ENCODE results near the gene GSTO1. TPM values are rescaled to one million over a fixed set of nuclear protein-coding genes. Genes with fewer than 3 reads are reported as not detected.
A peak's percentile ranks its signal among the peaks of the same experiment; 100 is the strongest.

Gene GSTO1
- total and polyA plus RNA-seq, 4 donors, result 137 to 349 (median 211) TPM

DNA sequence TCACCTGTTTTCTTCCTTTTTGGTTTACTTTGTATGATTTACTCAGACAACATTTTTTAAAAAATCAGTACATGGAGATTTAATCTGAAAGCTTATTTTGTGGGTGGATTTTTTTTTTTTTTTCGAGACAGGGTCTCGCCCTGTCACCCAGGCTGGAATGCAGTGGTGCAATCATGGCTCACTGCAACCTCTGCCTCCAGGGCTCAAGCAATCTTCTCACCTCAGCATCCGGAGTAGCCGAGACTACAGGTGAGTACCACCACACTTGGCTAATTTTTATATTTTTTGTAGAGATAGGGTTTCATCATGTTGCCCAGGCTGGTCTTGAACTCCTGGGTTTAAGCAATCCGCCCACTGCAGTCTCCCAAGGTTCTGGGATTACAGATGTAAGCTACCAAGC lies 2.5 kb downstream of the GSTO1 start:
- Histone ChIP-seq H3K36me3 (ENCODE audit: control insufficient read depth in 4 of 4, insufficient read depth in 3 of 4, low read depth in 1 of 4, low read length in 3 of 4) (peaks cover 2 to 29% (median 22%) of the 10 kb centered on the region in 4 donors), H3K9me3 (ENCODE audit: control insufficient read depth in 4 of 4, low read length in 3 of 4) (no peaks in the 10 kb centered on the region), H3K27me3 (ENCODE audit: control insufficient read depth in 4 of 4, insufficient read depth in 4 of 4, low read length in 3 of 4) (no peaks in the 10 kb centered on the region), H3K9ac (ENCODE audit: low read depth in 1 of 2, low read length in 2 of 2) (peak overlapping the region in 1 of 2 donors; percentile 62), H3K4me3 (ENCODE audit: low read depth in 1 of 3, low read length in 3 of 3) (peak overlapping the region; percentile 71 to 97 (median 80)), H3K27ac (ENCODE audit: low read depth in 1 of 2, low read length in 2 of 2) (peak overlapping the region; percentile 99 to 100), H3K4me1 (ENCODE audit: control insufficient read depth in 4 of 4, insufficient read depth in 4 of 4, low read length in 3 of 4) (peaks cover 6 to 83% (median 65%) of the 10 kb centered on the region in 4 donors)
- DNase-seq (ENCODE audit: low spot score), result no peak
- WGBS, result 45% methylated on average over 5 of the region's 5 CpGs
- TF ChIP-seq NR2F2 (IDR thresholded peaks at IDR 0.05), result no peak
- no peak for TF ChIP-seq TAF1 (conservative IDR thresholded peaks at IDR 0.05)
- TF ChIP-seq FOXA1 (IDR thresholded peaks at IDR 0.05), result no peak
- no peak for TF ChIP-seq MAX (IDR thresholded peaks at IDR 0.05)
- no peak for TF ChIP-seq HNF4G (IDR thresholded peaks at IDR 0.05)
- no peak for TF ChIP-seq RAD21 (IDR thresholded peaks at IDR 0.05)

DNA sequence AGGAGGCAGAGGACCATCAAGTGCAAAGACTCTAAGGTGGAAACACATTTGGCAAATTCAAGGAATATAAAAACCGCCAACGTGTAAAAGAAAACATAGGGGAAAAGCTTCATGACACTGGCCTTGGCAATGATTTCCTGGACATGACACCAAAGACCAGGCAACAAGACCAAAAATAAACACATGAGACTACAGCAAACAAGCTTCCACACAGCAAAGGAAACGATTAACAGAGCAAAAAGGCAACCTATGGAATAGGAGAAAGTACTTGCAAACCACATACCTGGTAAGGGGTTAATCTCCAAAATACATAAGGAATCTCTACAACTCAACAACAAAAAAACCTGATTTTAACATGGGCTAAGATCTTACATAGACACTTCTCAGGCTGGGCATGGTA lies 3.5 kb downstream of the GSTO1 start:
- Histone ChIP-seq H3K27me3 (ENCODE audit: control insufficient read depth in 4 of 4, insufficient read depth in 4 of 4, low read length in 3 of 4) (no peaks in the 10 kb centered on the region), H3K9ac (ENCODE audit: low read depth in 1 of 2, low read length in 2 of 2) (peak overlapping the region; percentile 1 to 60), H3K9me3 (ENCODE audit: control insufficient read depth in 4 of 4, low read length in 3 of 4) (no peaks in the 10 kb centered on the region), H3K27ac (ENCODE audit: low read depth in 1 of 2, low read length in 2 of 2) (peak overlapping the region; percentile 99 to 100), H3K4me1 (ENCODE audit: control insufficient read depth in 4 of 4, insufficient read depth in 4 of 4, low read length in 3 of 4) (peaks cover 7 to 83% (median 66%) of the 10 kb centered on the region in 4 donors), H3K4me3 (ENCODE audit: low read depth in 1 of 3, low read length in 3 of 3) (peak overlapping the region in 1 of 3 donors; percentile 8), H3K36me3 (ENCODE audit: control insufficient read depth in 4 of 4, insufficient read depth in 3 of 4, low read depth in 1 of 4, low read length in 3 of 4) (peaks cover 2 to 36% (median 29%) of the 10 kb centered on the region in 4 donors)
- WGBS, result 23% methylated on average over 3 of the region's 3 CpGs
- TF ChIP-seq GABPA (IDR thresholded peaks at IDR 0.05 in 1 of 2, conservative IDR thresholded peaks at IDR 0.05 in 1 of 2) (no peak), MAX (IDR thresholded peaks at IDR 0.05) (peak; percentile 65), ZBTB33 (IDR thresholded peaks at IDR 0.05) (no peak), FOXA2 (IDR thresholded peaks at IDR 0.05) (peak; percentile 34), FOXA1 (IDR thresholded peaks at IDR 0.05) (no peak), CTCF (IDR thresholded peaks at IDR 0.05; ENCODE audit: low read depth, low read length, missing input control) (no peak), TAF1 (conservative IDR thresholded peaks at IDR 0.05) (no peak), RXRA (IDR thresholded peaks at IDR 0.05) (peak in 1 of 2 donors; percentile 48), HNF4A (conservative IDR thresholded peaks at IDR 0.05) (peak; percentile 30 to 60), NR2F2 (IDR thresholded peaks at IDR 0.05) (no peak), HNF4G (IDR thresholded peaks at IDR 0.05) (no peak), ATF3 (IDR thresholded peaks at IDR 0.05) (no peak), YY1 (IDR thresholded peaks at IDR 0.05) (peak; percentile 20), EGR1 (IDR thresholded peaks at IDR 0.05; ENCODE audit: low read depth in 2 of 2) (peak in 1 of 2 donors; percentile 36), JUND (IDR thresholded peaks at IDR 0.05) (peak in 1 of 2 donors; percentile 25), SP1 (IDR thresholded peaks at IDR 0.05) (peak; percentile 27), RAD21 (IDR thresholded peaks at IDR 0.05) (no peak)
- TF ChIP-seq, protein P1, sequence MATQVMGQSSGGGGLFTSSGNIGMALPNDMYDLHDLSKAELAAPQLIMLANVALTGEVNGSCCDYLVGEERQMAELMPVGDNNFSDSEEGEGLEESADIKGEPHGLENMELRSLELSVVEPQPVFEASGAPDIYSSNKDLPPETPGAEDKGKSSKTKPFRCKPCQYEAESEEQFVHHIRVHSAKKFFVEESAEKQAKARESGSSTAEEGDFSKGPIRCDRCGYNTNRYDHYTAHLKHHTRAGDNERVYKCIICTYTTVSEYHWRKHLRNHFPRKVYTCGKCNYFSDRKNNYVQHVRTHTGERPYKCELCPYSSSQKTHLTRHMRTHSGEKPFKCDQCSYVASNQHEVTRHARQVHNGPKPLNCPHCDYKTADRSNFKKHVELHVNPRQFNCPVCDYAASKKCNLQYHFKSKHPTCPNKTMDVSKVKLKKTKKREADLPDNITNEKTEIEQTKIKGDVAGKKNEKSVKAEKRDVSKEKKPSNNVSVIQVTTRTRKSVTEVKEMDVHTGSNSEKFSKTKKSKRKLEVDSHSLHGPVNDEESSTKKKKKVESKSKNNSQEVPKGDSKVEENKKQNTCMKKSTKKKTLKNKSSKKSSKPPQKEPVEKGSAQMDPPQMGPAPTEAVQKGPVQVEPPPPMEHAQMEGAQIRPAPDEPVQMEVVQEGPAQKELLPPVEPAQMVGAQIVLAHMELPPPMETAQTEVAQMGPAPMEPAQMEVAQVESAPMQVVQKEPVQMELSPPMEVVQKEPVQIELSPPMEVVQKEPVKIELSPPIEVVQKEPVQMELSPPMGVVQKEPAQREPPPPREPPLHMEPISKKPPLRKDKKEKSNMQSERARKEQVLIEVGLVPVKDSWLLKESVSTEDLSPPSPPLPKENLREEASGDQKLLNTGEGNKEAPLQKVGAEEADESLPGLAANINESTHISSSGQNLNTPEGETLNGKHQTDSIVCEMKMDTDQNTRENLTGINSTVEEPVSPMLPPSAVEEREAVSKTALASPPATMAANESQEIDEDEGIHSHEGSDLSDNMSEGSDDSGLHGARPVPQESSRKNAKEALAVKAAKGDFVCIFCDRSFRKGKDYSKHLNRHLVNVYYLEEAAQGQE (IDR thresholded peaks at IDR 0.05), result no peak
- DNase-seq (ENCODE audit: low spot score), result no peak
